ENCODE results near the gene TCAF1.
"Not testable (repeated sequence)": the region's sequence is repeated elsewhere in the genome, so short reads cannot be mapped to it uniquely, and the experiment has no call there.

Gene TCAF1

GRCh38 chr7:143850682-143851081 is 51.3 kb downstream of the TCAF1 start:
- DNase-seq: no peak

DNA sequence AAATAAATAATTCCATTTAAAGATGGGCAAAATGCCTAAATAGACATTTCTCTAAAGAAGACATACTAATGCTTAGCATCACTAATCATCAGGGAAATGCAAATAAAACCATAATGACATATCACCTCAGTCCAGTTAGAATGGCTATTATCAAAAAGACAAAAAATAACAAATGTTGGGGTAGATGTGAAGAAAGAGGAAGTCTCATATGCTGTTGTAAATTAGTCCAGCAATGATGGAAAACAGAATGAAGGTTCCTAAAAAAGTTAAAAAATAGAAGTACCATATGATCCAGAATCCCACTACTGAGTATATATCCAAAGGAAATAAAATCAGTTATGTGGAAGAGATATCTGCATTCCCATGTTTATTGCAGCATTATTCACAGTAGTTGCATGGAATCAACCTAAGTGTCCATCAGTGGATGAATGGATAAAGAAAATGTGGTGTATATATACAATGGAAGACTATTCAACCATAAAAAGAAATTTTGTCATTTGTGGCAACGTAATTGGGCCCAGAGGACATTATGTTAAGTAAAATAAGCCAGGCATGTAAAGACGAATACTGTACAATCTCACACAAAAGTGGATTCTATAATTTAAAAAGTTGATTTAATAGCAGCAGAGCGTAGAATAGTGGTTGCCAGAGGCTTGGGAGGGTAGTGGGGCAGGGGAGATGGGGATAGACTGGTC is 52.0 kb downstream of the TCAF1 start:
- no peak for DNase-seq

- no peak for DNase-seq
These were observed 53.8 kb downstream of the TCAF1 start for GRCh38 chr7:143848192-143848591.

- no peak for DNase-seq
These were observed 55.3 kb downstream of the TCAF1 start for GRCh38 chr7:143846692-143847091.

GRCh38 chr7:143841696-143842095 is 60.3 kb downstream of the TCAF1 start:
- DNase-seq: not testable (repeated sequence)

GRCh38 chr7:143840062-143840461 is 61.9 kb downstream of the TCAF1 start:
- not testable (repeated sequence) for DNase-seq

DNA sequence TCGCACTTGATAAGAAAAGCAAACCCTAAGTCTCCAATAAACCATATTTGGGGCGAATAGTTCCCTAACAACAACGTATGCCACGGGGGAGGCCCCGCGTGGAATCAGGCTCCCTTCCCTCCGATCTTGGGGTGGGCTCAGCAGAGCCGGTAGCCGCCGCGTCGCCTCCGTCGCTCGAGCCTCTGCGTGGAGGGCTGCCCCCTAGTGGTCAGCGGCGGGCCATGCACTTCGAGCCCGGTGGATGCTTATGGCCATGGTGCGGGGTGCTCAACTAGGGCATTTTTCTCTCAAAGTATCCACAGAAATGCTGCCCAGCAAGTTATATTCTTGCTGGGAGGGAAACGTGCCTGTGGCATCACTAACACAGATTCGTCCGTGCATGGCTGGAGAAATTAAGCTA is 64.8 kb downstream of the TCAF1 start:
- DNase-seq: not testable (repeated sequence)

DNA sequence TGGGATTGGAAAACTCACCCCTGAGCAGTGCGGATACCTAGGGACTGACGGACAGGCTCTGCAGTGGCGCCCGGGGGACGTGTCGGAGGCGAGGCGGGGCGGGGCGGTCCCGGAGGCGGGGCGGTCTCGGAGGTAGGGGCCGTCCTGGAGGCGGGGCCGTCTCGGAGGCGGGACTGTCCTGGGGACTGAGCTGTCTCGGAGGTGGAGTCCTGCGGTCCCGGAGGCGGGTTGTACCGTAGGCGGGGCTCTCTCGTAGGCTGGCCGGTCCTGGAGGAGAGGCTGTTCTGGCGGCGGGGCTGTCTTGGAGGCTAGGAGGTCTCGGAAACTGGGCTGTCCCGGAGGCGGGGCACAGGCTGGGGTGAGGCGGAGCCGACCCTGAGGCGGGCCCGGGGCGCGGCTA is 65.4 kb downstream of the TCAF1 start:
- DNase-seq: peak; percentile 58

GRCh38 chr7:143836088-143836487 is 65.9 kb downstream of the TCAF1 start:
- not testable (repeated sequence) for DNase-seq

- not testable (repeated sequence) for DNase-seq
These were observed 75.4 kb downstream of the TCAF1 start for GRCh38 chr7:143826578-143826977.

GRCh38 chr7:143824295-143825135 is 77.5 kb downstream of the TCAF1 start:
- not testable (repeated sequence) for DNase-seq

- not testable (repeated sequence) for DNase-seq
These were observed 78.2 kb downstream of the TCAF1 start for GRCh38 chr7:143823634-143824294.

- not testable (repeated sequence) for DNase-seq
These were observed 80.3 kb downstream of the TCAF1 start for GRCh38 chr7:143821392-143822277.

DNA sequence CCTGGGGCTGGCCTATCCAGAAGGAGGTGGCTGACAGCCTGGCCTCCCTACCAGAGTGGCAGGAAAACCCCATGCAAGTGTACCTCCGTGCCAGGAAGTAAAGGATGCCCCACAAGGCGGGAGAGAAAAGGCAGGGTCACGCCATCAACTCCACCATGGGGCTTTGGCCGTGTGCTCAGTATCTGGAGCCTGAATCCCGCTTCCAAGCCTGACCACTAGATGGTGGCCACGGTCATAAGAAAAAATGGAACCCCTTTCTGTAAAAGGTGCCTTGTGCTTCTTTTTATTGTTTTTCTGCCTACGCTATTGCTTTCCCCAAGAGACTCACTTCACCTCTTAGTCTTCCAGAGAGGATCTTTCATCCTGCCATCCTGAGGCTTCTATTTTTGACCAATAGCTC is 84.1 kb downstream of the TCAF1 start:
- DNase-seq: not testable (repeated sequence)

DNA sequence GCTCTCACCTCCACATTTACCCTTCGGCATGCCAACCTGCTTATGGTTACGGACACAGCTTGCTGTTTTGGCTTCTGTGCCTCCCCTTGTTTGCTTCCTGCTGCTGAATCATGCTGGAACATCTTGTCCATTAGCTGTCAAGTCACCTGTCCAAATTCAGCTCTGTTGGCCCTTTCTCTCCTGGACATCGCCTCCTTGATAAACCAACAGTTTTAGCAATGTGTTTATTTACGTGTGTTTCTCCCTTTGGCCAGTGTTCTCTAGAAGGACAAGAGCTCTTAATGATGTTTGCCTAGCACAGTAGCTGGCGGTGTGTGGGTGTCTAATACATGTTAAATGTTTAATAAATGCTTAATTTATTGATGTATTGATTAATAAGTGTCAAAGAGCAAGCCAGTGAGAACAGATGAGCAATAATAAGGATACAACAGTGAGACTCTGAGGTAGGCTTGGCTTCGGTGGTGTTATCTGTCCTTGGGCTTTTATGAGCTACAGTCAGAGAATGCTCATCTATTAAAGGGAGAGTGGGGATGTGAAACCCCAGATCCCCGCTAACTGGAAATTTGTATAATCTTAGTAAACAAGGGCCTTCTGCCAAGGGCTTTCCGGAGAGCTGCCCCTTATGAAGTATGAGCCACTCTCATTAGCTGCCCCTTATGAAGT is 85.4 kb downstream of the TCAF1 start:
- not testable (repeated sequence) for DNase-seq

- DNase-seq: not testable (repeated sequence)
These were observed 91.3 kb downstream of the TCAF1 start for GRCh38 chr7:143810639-143811038.

- DNase-seq: not testable (repeated sequence)
These were observed 95.3 kb downstream of the TCAF1 start for GRCh38 chr7:143806664-143807071.
